Colonic mucosa (tissue), 4 donors: ENCODE data around the gene PKM. TPM values are rescaled to one million over a fixed set of nuclear protein-coding genes. Genes with fewer than 3 reads are reported as not detected.

Source experiments
- DNase-seq: peaks from one replicate; pipeline ENCODE4 v3.0.0-alpha.2; 2020
- H3K27ac ChIP-seq: fragments of 200-600 bp; one replicate; pipeline ENCODE4 v1.8.0; 2021
- H3K27me3 ChIP-seq: fragments of 200-600 bp; one replicate; pipeline ENCODE4 v1.8.0; 2021
- H3K36me3 ChIP-seq: fragments of 200-600 bp; one replicate; pipeline ENCODE4 v1.8.0; 2021
- H3K4me1 ChIP-seq: fragments of 200-600 bp; one replicate; pipeline ENCODE4 v1.8.0; 2021; ENCODE audit warnings: mild to moderate bottlenecking
- H3K4me3 ChIP-seq: fragments of 200-600 bp; one replicate; pipeline ENCODE4 v1.8.0; 2021
- H3K9ac ChIP-seq, 2 donors: one replicate each; pipeline ENCODE4 v1.7.0; 2013; ENCODE audit warnings: control low read depth in 2 of 2, low read depth in 2 of 2, low read length in 2 of 2
- H3K9me3 ChIP-seq: fragments of 200-600 bp; one replicate; pipeline ENCODE4 v1.8.0; 2021
- CTCF ChIP-seq: fragments of 200-600 bp; IDR thresholded peaks from one replicate; pipeline ENCODE4 v1.8.0; 2022; ENCODE audit warnings: antibody characterized with exemption, mild to moderate bottlenecking
- intact Hi-C: fragments of 100-400 bp; cut with DNase I; formaldehyde crosslinking; loops from one replicate; pipeline ENCODE4 v1.14.1; 2022
- total RNA-seq, 2 donors: library from RNA; stranded (reverse); fragmentation: NEBNext Ultra II Directional in 1 of 2; extraction: Animal tissue kit (Norgen Biotek cat#: 25700) in 1 of 2; gene quantifications; one replicate each; pipeline ENCODE4 v1.2.1, GENCODE V29; 2021
- donor health status: healthy.
- donor health status: DM: no; HTN: no; CAD: no.
- donor health status: DM: no; HTN: no; CAD: no.

Gene PKM
- total RNA-seq, 2 donors from 2014 or later = 769 to 946 TPM

- intact Hi-C loops = no loop called here
- TF ChIP-seq CTCF = no peak
- DNase-seq = no peak
- H3K4me1 ChIP-seq = peaks cover 21% of the 10 kb centered on the region
- no peaks in the 10 kb centered on the region for H3K36me3 ChIP-seq
- H3K9ac ChIP-seq = peak overlapping the region in 1 of 2 donors; percentile 50
- H3K4me3 ChIP-seq = peak overlapping the region; percentile 10
- peak overlapping the region; percentile 99 for H3K27ac ChIP-seq
- no peaks in the 10 kb centered on the region for H3K27me3 ChIP-seq
- no peaks in the 10 kb centered on the region for H3K9me3 ChIP-seq
These were observed 3.3 kb downstream of the PKM start for GRCh38 chr15:72227720-72228119.

- H3K4me1 ChIP-seq = peaks cover 18% of the 10 kb centered on the region
- peak; percentile 30 for DNase-seq
- H3K27ac ChIP-seq = peak overlapping the region; percentile 99
- no peaks in the 10 kb centered on the region for H3K27me3 ChIP-seq
- intact Hi-C loops = no loop called here
- no peak for TF ChIP-seq CTCF
- no peak overlapping the region for H3K9ac ChIP-seq
- H3K36me3 ChIP-seq = no peaks in the 10 kb centered on the region
- H3K9me3 ChIP-seq = no peaks in the 10 kb centered on the region
- H3K4me3 ChIP-seq = peak overlapping the region; percentile 1
These were observed 3.8 kb downstream of the PKM start for GRCh38 chr15:72227192-72227586.

GRCh38 chr15:72223278-72223677 lies 7.7 kb downstream of the PKM start:
- TF ChIP-seq CTCF = no peak

GRCh38 chr15:72222393-72222792 lies 8.6 kb downstream of the PKM start:
- H3K9me3 ChIP-seq = no peaks in the 10 kb centered on the region
- no peak for DNase-seq

More at GRCh38 chr15:72223278-72223677, 7.7 kb downstream of the PKM start:
- Histone ChIP-seq H3K4me1 (peaks cover 14% of the 10 kb centered on the region), H3K27ac (no peak overlapping the region), H3K9ac (no peak overlapping the region), H3K27me3 (no peaks in the 10 kb centered on the region), H3K4me3 (no peak overlapping the region), H3K36me3 (peaks cover 8% of the 10 kb centered on the region), H3K9me3 (no peaks in the 10 kb centered on the region)
- DNase-seq = no peak
- intact Hi-C loops = no loop called here

GRCh38 chr15:72220687-72221086 lies 10.3 kb downstream of the PKM start:
- Histone ChIP-seq H3K4me1 (peaks cover 3% of the 10 kb centered on the region), H3K36me3 (peaks cover 31% of the 10 kb centered on the region)

More at GRCh38 chr15:72222393-72222792, 8.6 kb downstream of the PKM start:
- H3K4me3 ChIP-seq = no peak overlapping the region
- H3K27me3 ChIP-seq = no peaks in the 10 kb centered on the region
- TF ChIP-seq CTCF = no peak
- peaks cover 8% of the 10 kb centered on the region for H3K4me1 ChIP-seq
- no peak overlapping the region for H3K27ac ChIP-seq
- H3K9ac ChIP-seq = no peak overlapping the region
- peaks cover 14% of the 10 kb centered on the region for H3K36me3 ChIP-seq
- intact Hi-C loops = no loop called here

More at GRCh38 chr15:72220687-72221086, 10.3 kb downstream of the PKM start:
- no peak for TF ChIP-seq CTCF
- no peak overlapping the region for H3K4me3 ChIP-seq
- no peak overlapping the region for H3K27ac ChIP-seq
- intact Hi-C loops = no loop called here
- no peaks in the 10 kb centered on the region for H3K9me3 ChIP-seq
- H3K27me3 ChIP-seq = no peaks in the 10 kb centered on the region
- H3K9ac ChIP-seq = no peak overlapping the region
- DNase-seq = no peak
